GM19452 (cell line): Measurements from ENCODE around the gene DNAH1.
"Not testable (repeated sequence)": the region's sequence is repeated elsewhere in the genome, so short reads cannot be mapped to it uniquely, and the experiment has no call there.

ENCODE experiments used
- ATAC-seq: cut with Tn5 transposase; IDR thresholded peaks from one replicate; pipeline ENCODE4 v1.9.1; 2021; ENCODE audit not compliant: unreplicated experiment

Gene DNAH1

DNA sequence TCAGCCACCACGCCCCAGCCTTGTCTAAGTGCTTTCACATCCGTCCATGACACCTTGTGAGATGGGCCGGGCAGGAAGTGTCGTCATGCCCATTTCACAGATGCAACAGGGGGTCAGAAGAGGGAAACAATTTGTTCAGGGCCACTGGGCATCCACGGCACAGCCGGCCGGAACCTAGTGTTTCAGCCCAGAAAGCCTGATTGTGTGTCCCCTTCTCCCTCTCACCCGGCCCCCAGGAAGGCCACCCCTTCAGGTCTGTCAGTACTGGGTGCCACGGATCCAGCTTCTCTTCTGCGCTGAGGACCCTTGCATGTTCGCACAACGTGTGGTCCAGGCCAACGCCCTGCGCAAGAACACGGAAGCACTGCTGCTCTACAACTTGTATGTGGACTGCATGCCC is 15.8 kb downstream of the DNAH1 start:
- no peak for ATAC-seq

- no peak for ATAC-seq
Measured at GRCh38 chr3:52333869-52334557, 17.9 kb downstream of the DNAH1 start.

DNA sequence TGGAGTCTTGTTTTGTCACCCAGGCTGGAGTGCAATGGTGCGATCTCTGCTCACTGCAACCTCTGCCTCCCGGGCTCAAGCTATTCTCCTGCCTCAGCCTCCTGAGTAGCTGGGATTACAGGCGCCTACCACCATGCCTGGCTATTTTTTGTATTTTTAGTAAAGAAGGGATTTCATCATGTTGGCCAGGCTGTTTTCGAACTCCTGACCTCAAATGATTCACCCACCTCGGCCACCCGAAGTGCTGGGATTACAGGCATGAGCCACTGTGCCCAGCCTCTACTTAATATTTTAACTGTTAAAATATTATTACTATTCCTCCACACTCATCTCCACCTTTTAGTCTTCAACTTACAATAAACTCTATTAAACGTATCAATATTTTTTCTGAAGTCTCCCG is 22.0 kb downstream of the DNAH1 start:
- ATAC-seq, result not testable (repeated sequence)

- ATAC-seq, result no peak
Measured at GRCh38 chr3:52339612-52340011, 23.5 kb downstream of the DNAH1 start.

GRCh38 chr3:52341123-52341522 is 25.0 kb downstream of the DNAH1 start:
- ATAC-seq, result no peak

DNA sequence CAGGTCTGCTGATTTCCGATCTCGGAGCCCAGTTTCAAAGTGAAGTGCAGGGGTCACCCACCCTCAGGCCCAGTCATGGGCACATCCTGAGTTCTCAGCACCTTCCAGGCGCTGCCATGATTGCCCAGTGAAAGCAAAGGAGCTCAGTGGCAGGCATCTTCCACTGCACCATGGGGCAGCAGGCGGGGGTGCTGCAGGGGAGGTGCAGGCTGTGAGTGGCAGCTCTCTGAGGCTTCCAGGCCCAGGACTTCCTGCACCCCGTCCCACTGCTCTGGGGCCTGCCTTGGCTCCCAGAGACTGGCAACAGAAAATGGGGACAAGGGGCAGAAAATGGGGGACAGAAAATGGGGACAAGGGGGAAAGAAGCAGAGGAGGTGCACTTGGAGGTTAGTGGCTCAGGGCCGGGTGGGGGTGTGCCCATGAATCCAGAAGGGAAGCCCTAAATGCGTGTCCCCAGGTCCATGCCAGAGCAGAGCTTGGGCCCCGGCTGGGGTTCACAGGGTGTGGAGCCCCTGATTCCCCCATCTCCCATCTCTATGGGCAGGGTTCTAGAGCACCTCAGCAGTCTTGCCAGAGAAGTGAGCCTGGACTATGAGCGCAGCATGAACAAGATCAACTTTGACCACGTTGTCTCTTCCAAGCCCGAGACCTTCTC is 28.0 kb downstream of the DNAH1 start:
- no peak for ATAC-seq

DNA sequence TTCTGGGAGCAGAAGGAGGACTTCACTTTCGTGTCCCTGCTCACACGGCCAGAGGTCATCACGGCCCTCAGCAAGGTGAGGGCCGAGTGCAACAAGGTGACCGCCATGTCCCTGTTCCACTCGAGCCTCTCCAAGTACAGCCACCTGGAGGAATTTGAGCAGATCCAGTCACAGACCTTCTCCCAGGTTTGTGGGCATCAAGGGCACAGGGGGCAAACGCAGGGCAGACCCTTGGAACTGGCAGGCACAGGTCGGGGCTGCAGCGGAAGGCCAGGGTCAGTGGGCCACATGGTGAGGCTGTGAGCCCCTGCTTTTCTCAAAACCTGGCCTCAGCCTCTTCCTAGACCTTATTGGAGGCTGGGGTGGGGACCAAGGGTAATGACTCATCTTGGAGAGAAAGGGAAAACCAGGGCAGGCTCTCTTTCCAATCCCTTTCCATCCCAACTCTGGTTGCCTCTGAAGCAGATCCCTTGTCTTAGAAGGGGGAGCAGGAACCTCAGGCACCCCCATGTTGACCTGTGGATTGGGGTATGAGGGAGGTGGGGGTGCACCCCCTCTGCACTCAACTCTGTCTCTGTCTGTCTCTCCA is 29.5 kb downstream of the DNAH1 start:
- no peak for ATAC-seq

- no peak for ATAC-seq
Measured at GRCh38 chr3:52346623-52347530, 30.8 kb downstream of the DNAH1 start.

DNA sequence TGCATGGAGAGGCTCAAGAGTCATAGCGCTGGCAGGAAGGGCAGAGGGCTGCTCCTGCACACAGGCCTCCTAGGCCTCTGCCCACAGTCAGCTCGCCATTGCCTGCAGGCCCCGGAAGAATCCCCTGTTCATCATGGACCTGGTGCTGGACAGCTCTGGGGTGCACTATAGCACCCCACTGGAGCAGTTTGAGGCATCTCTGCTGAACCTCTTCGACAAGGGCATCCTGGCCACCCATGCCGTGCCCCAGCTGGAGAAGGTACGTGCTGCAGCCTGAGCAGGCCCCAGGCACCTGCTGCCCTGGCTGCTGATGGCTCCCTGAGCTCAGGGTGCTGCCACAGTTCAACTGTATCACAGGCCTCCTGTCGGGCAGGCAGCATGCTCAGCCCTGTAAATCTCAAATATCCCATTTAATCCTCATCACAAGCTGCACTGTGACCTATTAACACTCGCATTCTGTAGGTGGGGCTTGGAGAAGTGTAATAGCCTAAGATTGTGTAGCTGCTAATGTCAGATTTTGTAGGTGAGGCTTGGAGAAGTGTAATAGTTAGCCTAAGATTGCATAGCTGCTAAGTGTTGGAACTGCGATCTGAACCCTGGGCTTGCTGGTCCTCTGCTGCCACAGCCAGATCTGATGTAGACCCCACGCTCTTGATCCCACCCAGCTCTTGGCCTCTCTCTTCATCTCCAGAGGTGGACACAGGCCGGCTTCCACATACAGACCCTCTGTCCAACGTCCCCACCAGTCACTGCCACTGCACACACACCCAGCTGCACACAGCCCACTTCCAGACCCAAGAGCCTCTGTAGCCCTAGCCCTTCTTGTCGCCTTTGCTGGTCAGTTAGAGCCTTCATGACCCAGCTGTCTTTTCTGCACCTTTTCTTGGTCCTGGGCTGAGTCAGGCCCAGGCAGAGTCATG is 31.9 kb downstream of the DNAH1 start:
- ATAC-seq, result no peak

DNA sequence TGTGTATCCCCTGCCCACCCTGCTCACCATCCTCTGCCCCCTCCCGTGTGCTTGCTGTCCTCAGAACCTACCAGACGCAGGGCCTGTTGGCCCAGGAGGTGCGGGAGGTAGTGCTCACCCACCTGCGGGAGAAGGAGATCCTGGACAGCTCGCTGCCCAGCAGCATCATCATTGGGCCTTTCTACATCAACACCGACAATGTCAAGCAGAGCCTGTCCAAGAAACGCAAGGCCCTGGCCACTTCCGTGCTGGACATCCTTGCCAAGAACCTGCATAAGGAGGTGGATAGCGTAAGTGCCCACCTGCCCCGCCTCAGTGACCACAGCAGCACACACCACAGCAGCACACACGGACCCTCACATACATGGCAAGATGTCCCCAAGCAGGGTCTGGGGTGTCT is 33.0 kb downstream of the DNAH1 start:
- ATAC-seq, result no peak

- no peak for ATAC-seq
Measured at GRCh38 chr3:52349611-52350395, 33.7 kb downstream of the DNAH1 start.

- no peak for ATAC-seq
Measured at GRCh38 chr3:52350416-52350815, 34.3 kb downstream of the DNAH1 start.

GRCh38 chr3:52350981-52351761 is 35.1 kb downstream of the DNAH1 start:
- ATAC-seq, result no peak

GRCh38 chr3:52351762-52352368 is 35.7 kb downstream of the DNAH1 start:
- ATAC-seq, result no peak

DNA sequence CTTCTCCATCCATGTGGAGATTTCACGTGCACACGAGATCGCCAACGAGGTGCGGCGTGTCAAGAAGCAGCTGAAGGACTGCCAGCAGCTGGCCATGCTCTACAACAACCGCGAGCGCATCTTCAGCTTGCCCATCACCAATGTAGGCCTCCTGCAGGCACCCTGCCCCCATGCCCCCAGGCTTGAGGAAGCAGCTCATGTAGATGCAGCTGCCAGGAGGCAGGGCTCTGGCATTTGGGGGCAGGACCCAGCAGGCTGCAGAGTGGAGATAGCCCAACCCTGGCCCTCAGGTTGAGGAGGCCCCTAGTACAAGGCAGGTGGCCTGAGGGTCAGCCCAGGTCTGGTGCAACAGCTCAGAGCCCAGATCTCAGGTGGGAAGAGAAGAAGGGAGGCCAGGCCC is 36.4 kb downstream of the DNAH1 start:
- ATAC-seq, result no peak

DNA sequence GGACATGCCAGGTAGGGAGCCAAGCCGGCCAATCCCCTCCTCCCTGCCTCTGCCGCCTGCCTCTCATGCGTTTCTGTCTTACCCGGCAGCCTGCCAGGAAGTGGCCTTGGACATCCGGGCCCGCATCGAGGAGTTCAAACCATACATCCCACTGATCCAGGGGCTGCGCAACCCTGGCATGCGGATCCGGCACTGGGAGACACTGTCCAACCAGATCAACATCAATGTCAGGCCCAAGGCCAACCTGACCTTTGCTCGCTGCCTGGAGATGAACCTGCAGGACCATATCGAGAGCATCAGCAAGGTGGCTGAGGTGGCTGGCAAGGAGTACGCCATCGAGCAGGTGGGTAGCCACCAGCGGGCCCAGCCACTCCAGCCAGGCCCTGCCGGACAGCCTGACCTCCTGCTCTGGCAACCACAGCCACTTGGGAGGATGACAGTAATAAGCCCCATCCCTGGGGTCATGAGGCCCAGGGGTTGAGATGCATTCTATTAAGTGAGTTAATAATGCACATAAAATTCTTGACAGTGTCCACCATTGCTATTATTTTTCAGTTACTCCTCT is 37.3 kb downstream of the DNAH1 start:
- no peak for ATAC-seq

GRCh38 chr3:52354676-52355075 is 38.6 kb downstream of the DNAH1 start:
- no peak for ATAC-seq

GRCh38 chr3:52355526-52355925 is 39.4 kb downstream of the DNAH1 start:
- no peak for ATAC-seq
